KMS-11 (cell line): ENCODE results near the gene MEX3C.
A peak's percentile ranks its signal among the peaks of the same experiment; 100 is the strongest.

Source experiments
- H2AFZ ChIP-seq: fragments of 200-600 bp; sonication (generic); 2 replicates; pipeline ENCODE4 v1.6.1; 2016; ENCODE audit warnings: antibody characterized with exemption, mixed run types, low read depth
- H3K27ac ChIP-seq: fragments of 200-600 bp; sonication (generic); 2 replicates; pipeline ENCODE4 v1.6.1; 2016; ENCODE audit warnings: mild to moderate bottlenecking, mixed run types
- H3K27me3 ChIP-seq: fragments of 200-600 bp; sonication (generic); 2 replicates; pipeline ENCODE4 v1.6.1; 2017; ENCODE audit warnings: mild to moderate bottlenecking, low read depth, mixed run types, moderate library complexity; ENCODE audit not compliant: insufficient read depth
- H3K36me3 ChIP-seq: fragments of 200-600 bp; sonication (generic); 2 replicates; pipeline ENCODE4 v1.6.1; 2017; ENCODE audit warnings: mild to moderate bottlenecking, mixed run types; ENCODE audit not compliant: insufficient read depth
- H3K4me1 ChIP-seq: fragments of 200-600 bp; sonication (generic); 2 replicates; pipeline ENCODE4 v1.6.1; 2016; ENCODE audit warnings: mild to moderate bottlenecking, low read depth, mixed run types; ENCODE audit not compliant: poor library complexity, severe bottlenecking
- H3K4me2 ChIP-seq: fragments of 200-600 bp; sonication (generic); 2 replicates; pipeline ENCODE4 v1.7.0; 2016; ENCODE audit warnings: mild to moderate bottlenecking, mixed run types
- H3K4me3 ChIP-seq: fragments of 200-600 bp; sonication (generic); IDR thresholded peaks from 2 replicates; pipeline ENCODE4 v1.6.1; 2017; ENCODE audit warnings: low read depth, low read length, mixed read lengths; ENCODE audit not compliant: insufficient read depth
- H3K79me2 ChIP-seq: fragments of 200-600 bp; sonication (generic); 2 replicates; pipeline ENCODE4 v1.6.1; 2016; ENCODE audit warnings: low read depth, mixed run types; ENCODE audit not compliant: insufficient read depth
- H3K9ac ChIP-seq: fragments of 200-600 bp; sonication (generic); 2 replicates; pipeline ENCODE4 v1.6.1; 2016; ENCODE audit warnings: mild to moderate bottlenecking, mixed run types
- H4K20me1 ChIP-seq: fragments of 200-600 bp; sonication (generic); 2 replicates; pipeline ENCODE4 v1.6.1; 2016; ENCODE audit warnings: mild to moderate bottlenecking, mixed run types; ENCODE audit not compliant: insufficient read depth
- CTCF ChIP-seq: fragments of 200-600 bp; sonication (generic); conservative IDR thresholded peaks from 2 replicates; pipeline ENCODE4 v1.6.1; 2017; ENCODE audit warnings: low read depth, mild to moderate bottlenecking, antibody characterized with exemption, low read length, moderate library complexity, mixed read lengths

MEX3C gene

GRCh38 chr18:51196118-51196810, 1.2 kb downstream of the MEX3C start:
- H4K20me1 ChIP-seq = peaks cover 35% of the 10 kb centered on the region

GRCh38 chr18:51195451-51196117, 1.9 kb downstream of the MEX3C start:
- H3K4me2 ChIP-seq = peak overlapping the region; percentile 87
- peak overlapping the region; percentile 82 for H3K27ac ChIP-seq
- no peak overlapping the region for H2AFZ ChIP-seq
- H3K27me3 ChIP-seq = no peaks in the 10 kb centered on the region
- H4K20me1 ChIP-seq = peaks cover 42% of the 10 kb centered on the region
- H3K4me1 ChIP-seq = peaks cover 44% of the 10 kb centered on the region
- H3K36me3 ChIP-seq = no peaks in the 10 kb centered on the region
- TF ChIP-seq CTCF = no peak
- H3K9ac ChIP-seq = peak overlapping the region; percentile 87
- peaks cover 62% of the 10 kb centered on the region for H3K79me2 ChIP-seq
- peak overlapping the region; percentile 76 for H3K4me3 ChIP-seq

More at GRCh38 chr18:51196118-51196810, 1.2 kb downstream of the MEX3C start:
- TF ChIP-seq CTCF = no peak
- peaks cover 37% of the 10 kb centered on the region for H3K4me1 ChIP-seq
- H3K79me2 ChIP-seq = peaks cover 55% of the 10 kb centered on the region
- no peak overlapping the region; the same call in 1 of the 2 replicates for H2AFZ ChIP-seq
- peak overlapping the region; percentile 87 for H3K4me2 ChIP-seq
- no peaks in the 10 kb centered on the region for H3K36me3 ChIP-seq
- H3K27me3 ChIP-seq = no peaks in the 10 kb centered on the region
- H3K4me3 ChIP-seq = peak overlapping the region; percentile 76
- peak overlapping the region; percentile 87 for H3K9ac ChIP-seq
- peak overlapping the region; percentile 82 for H3K27ac ChIP-seq

- peaks cover 49% of the 10 kb centered on the region for H3K4me1 ChIP-seq
- no peaks in the 10 kb centered on the region for H3K36me3 ChIP-seq
- peaks cover 67% of the 10 kb centered on the region for H3K79me2 ChIP-seq
- no peak overlapping the region for H3K4me3 ChIP-seq
- peak overlapping the region; percentile 82 for H3K27ac ChIP-seq
- no peak for TF ChIP-seq CTCF
- peak overlapping the region; percentile 87 for H3K4me2 ChIP-seq
- H3K27me3 ChIP-seq = no peaks in the 10 kb centered on the region
- peaks cover 47% of the 10 kb centered on the region for H4K20me1 ChIP-seq
- no peak overlapping the region for H2AFZ ChIP-seq
- peak overlapping the region; percentile 87; the same call in 1 of the 2 replicates for H3K9ac ChIP-seq
Measured at GRCh38 chr18:51195086-51195450, 2.4 kb downstream of the MEX3C start.

GRCh38 chr18:51194604-51195003, 2.9 kb downstream of the MEX3C start:
- Histone ChIP-seq H3K4me1 (peaks cover 54% of the 10 kb centered on the region), H3K36me3 (no peaks in the 10 kb centered on the region), H3K27me3 (no peaks in the 10 kb centered on the region), H3K9ac (peak overlapping the region; percentile 87; the same call in 1 of the 2 replicates), H2AFZ (no peak overlapping the region), H3K27ac (peak overlapping the region; percentile 82; the same call in 1 of the 2 replicates), H3K4me3 (no peak overlapping the region), H3K79me2 (peaks cover 72% of the 10 kb centered on the region), H4K20me1 (peaks cover 50% of the 10 kb centered on the region), H3K4me2 (peak overlapping the region; percentile 87)
- TF ChIP-seq CTCF = no peak
